GM23248 (cell line): ENCODE results near the gene BAZ2B.

Experiments
- EZH2 ChIP-seq: fragments of 200-600 bp; sonication (generic); IDR thresholded peaks from 2 replicates; pipeline ENCODE4 v1.6.1; 2018; ENCODE audit warnings: antibody characterized with exemption, mild to moderate bottlenecking; ENCODE audit not compliant: insufficient read depth, poor library complexity, severe bottlenecking
- EZH2phosphoT487 ChIP-seq: fragments of 200-600 bp; sonication (generic); IDR thresholded peaks from 2 replicates; pipeline ENCODE4 v1.6.1; 2018; ENCODE audit warnings: antibody characterized with exemption, moderate library complexity, mild to moderate bottlenecking, low read depth; ENCODE audit not compliant: insufficient read depth

DNA sequence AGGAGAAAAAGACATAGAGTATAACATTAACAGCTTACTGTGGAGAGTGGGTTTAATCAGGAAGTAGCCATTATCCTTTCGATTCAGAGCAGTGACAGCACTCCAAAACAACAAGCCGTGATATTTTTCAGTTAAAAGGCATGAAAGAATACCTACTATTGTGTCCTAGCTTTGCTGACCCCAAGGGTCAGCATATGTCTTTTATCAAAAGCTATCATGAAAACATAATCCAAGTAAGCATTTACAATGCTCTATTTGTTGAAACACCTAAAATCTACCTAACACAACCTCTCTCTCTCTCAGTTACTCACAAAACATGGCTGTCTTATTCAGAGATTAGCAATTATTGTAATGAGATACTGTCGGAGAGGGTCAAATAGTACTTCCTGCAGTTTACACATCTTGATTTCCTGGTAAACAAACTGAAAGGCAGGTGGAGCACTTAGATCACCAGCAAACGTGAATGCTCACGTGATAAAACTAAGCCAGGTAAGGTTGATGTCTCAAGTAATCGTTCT lies 100.0 kb downstream of the BAZ2B start:
- TF ChIP-seq EZH2phosphoT487 (no peak), EZH2 (no peak)
